ENCODE measurements around the gene PET100.

The PET100 gene

DNA sequence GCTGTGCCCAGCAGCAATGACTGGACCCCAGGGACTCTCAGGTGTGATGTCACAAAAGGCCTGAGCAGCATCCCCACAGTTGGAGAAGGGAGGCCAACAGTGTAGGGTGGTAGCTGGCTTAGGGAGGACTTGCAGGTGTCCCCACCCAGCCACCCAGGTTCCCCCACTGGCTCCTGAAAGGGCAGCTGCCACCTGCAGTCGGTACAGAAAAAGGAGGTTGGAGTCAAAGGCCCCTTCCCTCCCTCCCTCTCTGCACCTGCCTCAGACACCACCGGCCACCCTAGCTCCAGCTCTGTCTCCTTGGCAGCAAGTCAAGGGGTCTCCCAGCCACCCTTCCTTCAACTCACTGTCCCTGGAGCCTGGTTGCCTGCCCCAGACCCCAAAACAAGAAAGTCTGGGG is 4.1 kb downstream of the PET100 start, which contains the start of gene PCP2:
TSS of gene PCP2 (minus strand) at position 22 of the 400 bp plus-strand sequence. CDS start 262 bp downstream, outside the sequence.
- no peak for DNase-seq (ENCODE audit: low spot score)

DNA sequence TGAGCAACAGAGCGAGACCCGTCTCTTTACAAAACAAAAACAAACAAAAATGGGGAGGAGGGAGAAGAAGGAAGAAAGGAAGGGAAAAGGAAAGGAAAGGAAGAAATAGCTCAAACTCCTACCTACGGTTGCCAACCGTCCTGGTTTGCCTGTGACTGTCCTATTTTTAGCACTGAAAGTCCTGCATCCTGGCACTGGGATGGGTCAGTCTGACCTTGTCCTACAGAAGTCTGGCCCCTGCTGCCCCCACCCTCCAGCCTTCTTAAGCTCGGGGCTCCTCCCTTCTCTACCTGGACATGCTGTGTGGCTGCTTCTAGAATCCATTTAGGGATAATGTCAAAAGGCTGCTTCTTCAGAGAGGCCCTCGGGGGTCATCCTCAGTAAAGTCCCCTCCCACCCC is 6.1 kb downstream of the PET100 start:
- no peak for DNase-seq (ENCODE audit: low spot score)

DNA sequence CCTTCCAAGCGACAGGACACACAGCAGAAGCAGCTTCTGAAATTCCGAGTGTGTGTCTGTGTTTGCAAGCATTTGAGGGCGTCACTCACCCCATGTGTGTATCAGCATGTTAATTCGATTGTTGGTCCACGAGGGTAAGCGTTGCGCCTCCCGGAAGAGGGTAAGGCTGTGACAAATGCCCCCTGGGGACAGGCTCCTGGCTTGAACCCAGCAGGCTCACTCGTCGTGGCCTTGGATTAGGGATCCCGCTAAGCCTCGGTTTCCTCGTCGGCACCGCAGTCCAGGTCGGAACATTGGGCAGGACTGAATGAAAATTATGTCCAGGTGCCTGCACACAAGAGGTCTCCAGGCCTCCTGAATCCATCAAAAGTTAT is 6.7 kb downstream of the PET100 start:
- no peak for DNase-seq (ENCODE audit: low spot score)

DNA sequence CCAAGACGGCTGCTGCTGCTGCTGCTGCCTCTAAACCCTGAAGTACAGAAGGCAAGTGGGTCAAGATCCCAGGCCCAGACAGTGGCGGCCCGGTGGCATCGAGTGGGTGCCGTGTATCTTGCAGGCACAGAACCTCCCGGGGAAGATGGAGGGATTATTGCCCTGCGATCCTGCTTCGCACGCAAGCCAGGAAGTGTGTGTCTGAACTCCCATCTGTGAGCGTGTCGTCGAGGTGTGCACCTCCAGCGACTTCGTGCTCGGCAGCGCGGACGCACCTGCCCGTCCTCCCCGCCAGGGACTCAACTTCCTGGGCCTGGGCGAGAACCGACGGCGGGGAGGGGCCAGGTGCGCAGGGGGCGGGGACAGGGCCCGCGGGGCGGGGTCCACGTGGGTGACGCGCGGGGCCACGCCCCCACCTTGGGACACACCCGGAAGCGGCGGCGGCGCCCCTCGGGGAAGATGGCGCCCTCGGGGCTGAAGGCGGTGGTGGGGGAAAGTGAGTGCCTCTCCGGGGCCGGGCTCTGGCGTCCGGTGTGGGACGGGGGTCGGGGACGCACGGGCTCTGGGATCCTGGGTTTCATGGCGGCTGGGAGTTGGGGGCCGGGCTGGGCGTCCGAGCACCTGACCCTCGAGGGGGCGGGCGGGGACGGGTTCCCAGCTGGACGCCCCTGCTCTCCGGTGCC is 7.2 kb downstream of the PET100 start, which contains the start of gene STXBP2:
TSS of gene STXBP2 (plus strand) at position 420 of the 683 bp plus-strand sequence. CDS start at position 460, 40 bp downstream.
- DNase-seq (ENCODE audit: low spot score): peak; percentile 70

DNA sequence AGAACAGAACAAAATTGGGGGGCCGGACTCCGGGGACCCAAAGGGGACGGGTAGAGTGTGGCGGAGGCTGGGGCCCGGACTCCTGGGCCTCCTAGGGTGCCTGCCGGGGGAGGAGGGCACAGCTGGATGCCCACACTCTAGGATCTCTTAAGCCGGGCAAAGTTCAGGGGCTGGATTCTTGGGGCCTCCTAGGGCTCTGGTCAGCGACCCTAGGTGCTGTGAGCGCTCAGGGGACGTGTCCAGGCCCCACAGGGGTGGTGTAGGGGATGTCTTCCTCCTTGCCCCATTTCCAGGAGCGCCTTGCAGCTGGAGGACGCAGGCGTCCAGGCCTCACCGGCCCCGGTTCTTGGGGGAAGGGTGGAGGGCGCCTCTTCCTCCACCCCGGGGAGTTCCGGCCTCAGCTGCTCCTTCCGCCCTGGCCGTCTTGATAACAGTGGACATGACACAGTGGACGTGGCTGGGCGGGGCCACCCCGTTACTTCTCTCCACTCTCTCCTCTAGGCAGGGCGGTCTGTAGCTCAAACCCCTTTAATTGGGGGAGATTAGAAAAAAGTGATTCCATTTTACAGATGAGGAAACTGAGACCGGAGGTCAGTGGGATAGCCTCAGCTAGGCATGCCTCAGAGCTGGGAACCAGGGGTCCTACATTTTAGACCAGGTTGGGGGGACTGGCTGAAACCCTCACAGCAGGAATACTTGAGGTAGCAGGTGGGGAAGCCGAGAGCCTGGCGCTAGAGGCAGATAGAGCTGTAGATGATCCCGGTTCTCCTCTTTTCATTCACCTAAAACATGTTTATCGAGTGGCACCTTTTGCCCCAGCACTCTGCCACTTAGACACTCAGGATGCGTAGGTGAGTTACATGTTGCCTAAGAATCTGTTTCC is 8.0 kb downstream of the PET100 start:
- DNase-seq (ENCODE audit: low spot score): no peak

DNA sequence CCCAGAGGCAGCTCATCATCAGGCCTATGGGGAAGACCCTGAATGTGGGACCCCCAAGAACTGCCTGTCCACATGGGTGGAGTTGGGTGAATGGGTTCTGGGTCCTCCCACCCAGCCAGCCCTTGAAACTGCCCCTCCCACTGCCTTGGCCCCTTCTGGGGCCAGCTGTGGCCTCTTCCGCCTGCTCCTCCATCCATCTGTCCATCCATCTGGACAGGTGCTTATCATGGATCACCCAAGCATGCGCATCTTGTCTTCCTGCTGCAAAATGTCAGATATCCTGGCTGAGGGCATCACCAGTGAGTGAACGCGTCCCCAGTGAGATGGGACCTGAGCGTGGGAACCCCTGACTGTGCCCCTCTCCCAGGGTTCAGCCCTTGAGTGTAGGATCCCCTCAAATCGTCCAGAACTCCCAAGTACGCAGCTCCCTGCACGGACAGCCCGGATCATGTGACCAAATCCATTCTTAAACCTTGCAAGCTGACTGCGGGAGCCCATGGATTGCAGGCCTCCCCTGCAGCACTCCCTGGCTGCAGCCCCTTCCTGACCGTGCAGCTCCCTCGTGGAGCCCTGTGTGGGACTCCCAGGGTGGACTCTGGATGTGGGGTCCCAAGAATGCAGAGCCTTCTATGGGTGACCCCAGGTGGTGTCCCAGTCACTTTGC is 9.3 kb downstream of the PET100 start:
- no peak for DNase-seq (ENCODE audit: low spot score)

DNA sequence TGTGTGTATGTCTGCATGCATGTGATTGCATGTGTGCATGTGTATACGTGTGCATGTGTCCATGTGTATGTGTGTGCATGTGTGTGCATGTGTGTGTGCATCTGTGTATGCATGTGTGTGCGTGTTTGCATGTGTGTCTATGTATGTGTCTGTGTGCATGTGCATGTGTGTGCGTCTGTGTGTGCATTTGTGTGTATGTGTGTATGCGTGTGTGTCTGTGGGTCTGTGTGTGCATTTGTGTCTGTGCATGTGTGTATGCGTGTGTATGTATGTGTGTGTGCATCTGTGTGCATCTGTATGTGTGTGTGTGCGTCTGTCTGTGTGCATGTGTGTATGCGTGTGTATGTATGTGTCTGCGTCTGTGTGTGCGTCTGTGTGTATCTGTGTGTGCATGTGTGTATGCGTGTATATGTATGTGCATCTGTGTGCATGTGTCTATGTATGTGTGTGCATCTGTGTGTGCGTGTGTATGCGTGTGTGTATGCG is 10.3 kb downstream of the PET100 start:
- no peak for DNase-seq (ENCODE audit: low spot score)

DNA sequence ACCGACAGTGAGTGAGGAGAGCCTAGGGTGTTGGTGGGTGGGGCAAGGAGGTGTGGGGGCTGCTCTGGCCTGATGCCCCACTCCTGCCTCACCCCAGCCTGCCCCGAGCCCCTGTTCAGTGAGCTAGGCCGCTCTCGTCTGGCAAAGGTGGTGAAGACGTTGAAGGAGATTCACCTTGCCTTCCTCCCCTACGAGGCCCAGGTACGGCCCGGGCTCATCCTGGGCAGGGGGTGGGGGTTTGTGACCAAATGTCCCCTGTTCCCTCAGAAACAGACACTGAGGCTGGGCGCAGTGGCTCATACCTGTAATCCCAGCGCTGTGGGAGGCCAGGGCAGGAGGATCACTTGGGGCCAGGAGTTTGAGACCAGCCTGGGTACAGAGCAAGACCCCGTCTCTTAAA is 11.2 kb downstream of the PET100 start:
- no peak for DNase-seq (ENCODE audit: low spot score)

DNA sequence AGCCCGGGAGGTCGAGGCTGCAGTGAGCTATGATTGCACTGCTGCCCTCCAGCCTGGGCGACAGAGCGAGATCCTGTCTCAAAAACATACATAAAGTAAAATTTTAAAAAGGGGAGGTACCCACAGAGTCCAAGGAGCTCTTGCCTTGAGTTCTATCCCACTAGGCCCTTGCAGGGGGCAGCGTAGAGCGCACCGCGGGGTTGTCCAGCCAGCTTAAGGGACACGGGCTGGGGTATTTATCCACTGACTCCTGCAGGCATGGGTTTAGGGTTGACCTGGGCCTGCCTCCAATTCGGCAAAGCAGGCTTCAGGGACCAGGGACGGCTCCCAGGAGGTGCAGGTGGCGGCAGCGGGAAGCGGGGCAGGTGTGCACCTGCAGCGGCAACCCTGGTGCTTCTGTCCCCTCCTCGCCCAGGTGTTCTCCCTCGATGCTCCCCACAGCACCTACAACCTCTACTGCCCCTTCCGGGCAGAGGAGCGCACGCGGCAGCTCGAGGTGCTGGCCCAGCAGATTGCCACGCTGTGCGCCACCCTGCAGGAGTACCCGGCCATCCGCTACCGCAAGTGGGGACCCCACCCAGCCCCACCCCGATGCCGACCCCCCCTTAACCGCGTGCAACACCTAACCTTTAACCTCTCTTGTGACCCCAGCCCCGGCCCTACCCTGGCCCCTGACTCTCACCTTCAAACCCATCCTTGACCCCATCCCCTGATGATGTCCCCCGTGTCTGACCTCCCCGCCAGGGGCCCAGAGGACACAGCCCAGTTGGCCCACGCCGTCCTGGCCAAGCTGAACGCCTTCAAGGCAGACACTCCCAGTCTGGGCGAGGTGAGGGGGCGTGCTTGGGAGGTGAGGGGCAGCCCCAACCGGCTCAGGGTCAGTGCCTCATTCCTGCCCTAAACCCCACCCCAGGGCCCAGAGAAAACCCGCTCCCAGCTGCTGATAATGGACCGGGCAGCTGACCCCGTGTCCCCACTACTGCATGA is 12.0 kb downstream of the PET100 start:
- DNase-seq (ENCODE audit: low spot score): no peak

DNA sequence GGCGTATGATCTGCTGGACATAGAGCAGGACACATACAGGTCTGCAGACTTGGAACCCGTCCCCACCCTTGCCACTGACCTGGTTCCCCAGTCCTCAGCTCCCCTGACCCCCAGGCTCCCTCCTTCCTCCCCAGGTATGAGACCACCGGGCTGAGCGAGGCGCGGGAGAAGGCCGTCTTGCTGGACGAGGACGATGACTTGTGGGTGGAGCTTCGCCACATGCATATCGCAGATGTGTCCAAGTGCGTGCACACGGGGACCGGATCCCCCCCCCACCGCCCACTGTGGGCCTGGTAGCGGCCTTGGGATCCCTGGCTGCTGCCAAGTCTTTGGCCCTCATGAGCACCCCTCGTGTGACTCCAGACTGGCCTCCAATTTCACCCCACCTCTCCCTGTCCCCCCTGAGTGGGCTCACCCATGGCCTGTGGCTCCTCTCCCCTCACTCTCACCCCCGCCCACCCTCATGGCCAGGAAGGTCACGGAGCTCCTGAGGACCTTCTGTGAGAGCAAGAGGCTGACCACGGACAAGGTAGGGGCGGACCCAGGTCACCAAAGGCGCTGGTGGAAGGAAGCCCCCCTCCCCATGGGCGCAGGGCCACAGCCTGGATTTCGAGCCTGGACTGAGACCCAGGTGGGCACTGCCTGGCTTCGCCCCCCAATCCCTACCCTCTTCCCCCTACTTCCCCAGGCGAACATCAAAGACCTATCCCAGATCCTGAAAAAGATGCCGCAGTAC is 12.9 kb downstream of the PET100 start:
- no peak for DNase-seq (ENCODE audit: low spot score)

DNA sequence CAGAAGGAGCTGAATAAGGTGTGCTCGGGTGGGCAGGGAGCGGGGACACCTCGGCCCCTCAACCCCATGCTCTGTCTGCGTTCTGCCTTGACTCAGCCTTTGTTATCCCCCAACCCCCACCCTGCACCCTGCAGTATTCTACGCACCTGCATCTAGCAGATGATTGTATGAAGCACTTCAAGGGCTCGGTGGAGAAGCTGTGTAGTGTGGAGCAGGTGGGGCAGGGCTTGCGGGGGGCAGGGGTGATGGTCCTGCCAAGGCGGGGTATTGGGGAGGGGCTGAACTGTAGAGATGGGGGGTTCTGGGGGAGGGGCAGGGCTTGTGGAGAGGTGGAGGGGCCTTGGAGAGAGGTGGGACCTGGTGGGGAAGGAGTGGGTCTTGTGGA is 13.4 kb downstream of the PET100 start:
- DNase-seq (ENCODE audit: low spot score): no peak

DNA sequence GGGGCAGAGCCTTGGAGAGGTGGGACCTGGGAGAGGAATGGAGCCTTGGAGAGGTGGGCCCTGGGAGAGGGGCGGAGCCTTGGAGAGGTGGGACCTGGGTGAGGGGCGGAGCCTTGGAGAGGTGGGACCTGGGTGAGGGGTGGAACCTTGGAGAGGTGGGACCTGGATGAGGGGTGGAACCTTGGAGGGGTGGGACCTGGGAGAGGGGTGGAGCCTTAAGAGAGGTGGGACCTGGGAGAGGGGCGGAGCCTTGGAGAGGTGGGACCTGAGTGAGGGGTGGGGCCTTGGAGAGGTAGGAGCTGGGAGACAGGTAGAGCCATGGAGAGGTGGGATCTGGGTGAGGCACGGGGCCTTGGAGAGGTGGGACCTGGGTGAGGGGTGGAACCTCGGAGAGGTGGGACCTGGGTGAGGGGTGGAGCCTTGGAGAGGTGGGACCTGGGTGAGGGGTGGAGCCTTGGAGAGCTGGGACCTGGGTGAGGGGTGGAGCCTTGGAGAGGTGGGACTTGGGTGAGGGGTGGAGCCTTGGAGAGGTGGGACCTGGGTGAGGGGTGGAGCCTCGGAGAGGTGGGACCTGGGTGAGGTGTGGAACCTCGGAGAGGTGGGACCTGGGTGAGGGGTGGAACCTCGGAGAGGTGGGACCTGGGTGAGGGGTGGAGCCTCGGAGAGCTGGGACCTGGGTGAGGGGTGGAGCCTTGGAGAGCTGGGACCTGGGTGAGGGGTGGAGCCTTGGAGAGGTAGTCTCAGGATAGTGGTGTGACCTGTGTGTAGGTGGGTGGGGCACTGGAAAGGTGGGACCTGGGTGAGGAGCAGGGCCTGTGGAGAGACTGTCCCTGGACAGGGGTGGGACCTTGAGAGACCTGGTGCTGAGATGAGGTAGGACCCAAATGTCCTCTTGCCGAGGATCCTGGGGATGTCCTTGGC is 14.3 kb downstream of the PET100 start:
- DNase-seq (ENCODE audit: low spot score): peak; percentile 32

DNA sequence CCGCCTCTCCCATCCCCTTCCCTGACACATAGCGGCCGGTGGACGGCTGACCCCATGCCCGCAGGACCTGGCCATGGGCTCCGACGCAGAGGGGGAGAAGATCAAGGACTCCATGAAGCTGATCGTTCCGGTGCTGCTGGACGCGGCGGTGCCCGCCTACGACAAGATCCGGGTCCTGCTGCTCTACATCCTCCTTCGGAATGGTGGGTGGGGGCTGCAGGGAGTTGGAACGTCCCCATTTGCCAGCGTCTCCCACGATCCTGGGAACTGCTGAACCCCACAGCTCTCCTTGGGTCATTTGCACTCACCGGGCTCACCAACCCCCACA is 14.9 kb downstream of the PET100 start:
- no peak for DNase-seq (ENCODE audit: low spot score)

DNA sequence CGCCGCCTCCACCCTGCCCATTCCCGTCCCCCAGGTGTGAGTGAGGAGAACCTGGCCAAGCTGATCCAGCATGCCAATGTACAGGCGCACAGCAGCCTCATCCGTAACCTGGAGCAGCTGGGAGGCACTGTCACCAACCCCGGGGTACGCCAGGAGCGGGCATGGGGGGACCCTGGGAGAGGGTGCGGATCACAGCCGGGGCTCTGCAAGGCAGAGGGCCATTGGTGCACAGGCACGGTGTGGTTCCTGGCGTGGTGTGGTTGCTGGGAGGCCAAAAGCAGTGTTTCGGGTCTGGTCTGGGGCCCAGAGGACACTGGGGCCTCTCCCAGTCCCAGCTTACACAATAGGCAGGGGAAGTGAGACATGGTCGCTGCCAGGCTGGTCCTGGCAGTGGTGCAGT is 15.6 kb downstream of the PET100 start:
- DNase-seq (ENCODE audit: low spot score): no peak

DNA sequence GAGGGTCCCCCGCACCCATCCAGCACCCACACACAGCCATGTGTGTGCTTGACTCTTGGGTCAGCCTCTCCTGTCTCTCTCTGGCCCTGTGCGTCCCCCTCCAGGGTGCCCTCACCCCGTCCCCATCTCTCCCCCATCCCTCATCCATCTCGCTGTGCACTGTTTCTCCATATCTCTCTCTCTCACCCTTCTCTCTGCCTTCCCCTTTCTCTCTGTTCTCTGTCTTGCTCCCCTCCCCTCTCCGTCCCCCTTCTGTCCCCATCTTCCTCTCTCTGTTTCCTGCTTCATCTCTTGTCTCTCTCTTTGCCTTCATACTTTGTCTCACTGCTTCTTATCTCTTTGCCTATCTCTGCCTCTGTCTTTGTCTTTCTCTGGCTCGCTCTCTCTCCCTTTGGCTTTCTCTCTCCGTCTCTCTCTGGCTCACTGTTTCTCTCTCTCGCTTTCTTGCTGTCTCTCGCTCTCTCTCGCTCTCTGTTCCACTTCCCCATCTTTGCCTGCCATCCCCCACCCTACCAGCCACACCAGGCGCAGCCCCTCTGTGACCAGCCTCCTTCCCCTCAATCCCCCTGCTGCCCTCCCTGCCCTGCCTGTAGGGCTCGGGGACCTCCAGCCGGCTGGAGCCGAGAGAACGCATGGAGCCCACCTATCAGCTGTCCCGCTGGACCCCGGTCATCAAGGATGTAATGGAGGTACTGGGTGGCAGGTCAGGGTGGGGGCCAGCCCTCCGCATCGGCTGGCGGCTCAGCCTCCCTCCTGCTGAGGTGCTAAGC is 16.2 kb downstream of the PET100 start:
- no peak for DNase-seq (ENCODE audit: low spot score)

DNA sequence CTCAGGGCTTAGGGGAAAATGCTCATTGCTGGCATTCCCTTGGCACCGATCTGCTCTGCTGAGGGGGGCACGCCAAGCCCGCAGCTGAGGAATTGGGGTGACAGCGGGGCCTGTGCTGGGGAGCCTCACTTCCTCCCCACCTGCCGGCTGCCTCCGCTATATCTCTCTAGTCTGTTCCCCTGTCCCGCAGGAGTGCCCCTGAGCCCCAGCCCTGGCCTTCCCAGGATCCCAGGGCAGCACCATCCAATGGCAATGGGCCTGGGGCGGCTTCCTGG is 16.8 kb downstream of the PET100 start:
- no peak for DNase-seq (ENCODE audit: low spot score)

DNA sequence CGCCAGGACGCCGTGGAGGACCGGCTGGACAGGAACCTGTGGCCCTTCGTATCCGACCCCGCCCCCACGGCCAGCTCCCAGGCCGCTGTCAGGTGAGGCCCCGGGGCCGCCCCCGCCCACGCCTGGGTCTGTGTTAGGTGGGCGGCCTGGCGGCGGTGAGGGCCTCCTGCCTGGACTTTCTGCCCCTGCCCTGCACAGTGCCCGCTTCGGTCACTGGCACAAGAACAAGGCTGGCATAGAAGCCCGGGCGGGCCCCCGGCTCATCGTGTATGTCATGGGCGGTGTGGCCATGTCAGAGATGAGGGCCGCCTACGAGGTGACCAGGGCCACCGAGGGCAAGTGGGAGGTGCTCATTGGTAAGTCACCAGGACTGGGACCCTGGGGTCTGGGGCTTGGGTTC is 17.6 kb downstream of the PET100 start:
- no peak for DNase-seq (ENCODE audit: low spot score)

DNA sequence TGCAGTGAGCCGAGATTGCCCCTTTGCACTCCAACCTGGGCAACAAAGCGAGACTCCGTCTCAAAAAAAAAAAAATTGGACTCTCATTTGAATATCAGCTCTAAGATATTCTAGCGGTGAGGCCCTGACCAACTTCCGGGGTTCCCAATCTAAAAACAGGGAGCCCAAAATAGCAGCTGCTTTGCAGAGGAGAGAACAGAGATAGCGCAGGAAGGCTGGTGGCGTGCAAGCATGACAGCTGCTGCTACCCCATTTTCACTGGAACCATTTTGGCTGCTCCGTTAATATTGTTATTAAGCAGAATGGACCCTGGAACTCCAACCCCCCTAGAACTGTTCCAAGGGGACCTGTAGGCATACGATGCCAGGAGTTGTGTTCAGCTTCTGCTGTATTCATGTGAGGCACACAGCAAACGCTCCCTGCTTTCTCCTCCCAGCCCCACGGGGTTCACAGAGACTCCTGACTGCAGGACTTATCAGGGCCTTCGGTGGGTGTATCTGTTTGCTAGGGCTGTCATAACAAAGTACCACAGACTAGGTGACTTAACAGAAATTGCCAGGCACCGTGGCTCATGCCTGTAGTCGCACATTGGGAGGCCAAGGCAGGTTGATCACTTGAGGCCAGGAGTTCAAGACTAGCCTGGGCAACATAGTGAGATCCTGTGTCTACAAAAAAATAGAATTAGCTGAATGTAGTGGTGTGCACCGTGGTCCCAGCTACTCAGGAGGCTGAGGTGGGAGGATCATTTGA is 18.8 kb downstream of the PET100 start:
- no peak for DNase-seq (ENCODE audit: low spot score)

DNA sequence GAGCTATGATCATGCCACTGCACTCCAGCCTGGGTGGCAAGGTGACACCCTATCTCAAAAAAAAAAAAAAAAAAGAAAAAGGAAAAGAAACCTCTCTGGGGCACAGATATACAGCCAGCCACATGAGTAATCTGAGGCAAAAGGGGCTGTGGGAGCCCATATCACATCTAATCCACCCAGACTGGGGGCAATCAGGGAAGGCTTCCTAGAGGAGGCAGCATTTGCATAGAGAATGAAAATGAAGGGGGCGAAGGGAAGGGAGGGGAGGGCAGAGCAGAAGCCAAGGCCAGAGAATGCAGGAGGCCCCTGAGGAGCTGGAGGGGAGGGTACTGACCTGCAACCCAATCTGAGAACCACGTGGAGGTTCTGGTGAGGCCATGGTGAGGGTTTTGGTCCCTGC is 20.6 kb downstream of the PET100 start:
- DNase-seq (ENCODE audit: low spot score): no peak
